MCF 10A (cell line): Measurements from ENCODE around the gene OSM. TPM values are rescaled to one million over a fixed set of nuclear protein-coding genes. Genes with fewer than 3 reads are reported as not detected.

Experiments used
- BruUV-seq: library from RNA; stranded (reverse); fragments of 400-500 nt; replicated peaks from 2 replicates; lab custom pipeline; 2021; lab: Mats Ljungman, UMichigan
- CTCF ChIA-PET: fragments of 300-600 bp; sonication (Branson Sonifier 250); formaldehyde crosslinking; extraction: SDS; loops from one replicate; lab custom pipeline; 2021; ENCODE audit warnings: antibody characterized with exemption, inconsistent platforms; lab: Yijun Ruan, JAX
- POLR2A ChIA-PET: fragments of 300-600, 350-650 bp; sonication (Branson Sonifier 250); formaldehyde crosslinking; extraction: SDS; loops from one replicate; lab custom pipeline; 2020; ENCODE audit warnings: antibody characterized with exemption, inconsistent platforms; lab: Yijun Ruan, JAX
- DNase-seq: peaks from one replicate; pipeline ENCODE4 v3.0.0-alpha.2; 2018; ENCODE audit not compliant: unreplicated experiment
- H3K27ac Mint-ChIP-seq: one replicate; pipeline ENCODE4 v1.8.0; 2022; ENCODE audit warnings: mild to moderate bottlenecking, low read depth, mixed read lengths; ENCODE audit not compliant: unreplicated experiment
- H3K27me3 Mint-ChIP-seq: one replicate; pipeline ENCODE4 v1.8.0; 2022; ENCODE audit warnings: mixed read lengths; ENCODE audit not compliant: insufficient read depth, unreplicated experiment
- H3K36me3 Mint-ChIP-seq: one replicate; pipeline ENCODE4 v1.8.0; 2022; ENCODE audit warnings: mild to moderate bottlenecking, moderate library complexity, mixed read lengths; ENCODE audit not compliant: insufficient read depth, unreplicated experiment
- H3K4me1 Mint-ChIP-seq: one replicate; pipeline ENCODE4 v1.8.0; 2022; ENCODE audit warnings: mixed read lengths; ENCODE audit not compliant: insufficient read depth, unreplicated experiment
- H3K4me3 Mint-ChIP-seq: one replicate; pipeline ENCODE4 v1.8.0; 2022; ENCODE audit warnings: mild to moderate bottlenecking, moderate library complexity, mixed read lengths; ENCODE audit not compliant: unreplicated experiment
- H3K9me3 Mint-ChIP-seq: one replicate; pipeline ENCODE4 v1.8.0; 2022; ENCODE audit warnings: mixed read lengths; ENCODE audit not compliant: unreplicated experiment
- CTCF ChIP-seq: fragments of 200-600 bp; IDR thresholded peaks from one replicate; pipeline ENCODE4 v1.8.0; 2022; ENCODE audit warnings: antibody characterized with exemption, mild to moderate bottlenecking; ENCODE audit not compliant: unreplicated experiment
- intact Hi-C: fragments of 100-400 bp; cut with micrococcal nuclease; formaldehyde crosslinking; loops from 2 replicates; pipeline ENCODE4 v1.14.1; 2022
- total RNA-seq: library from RNA; stranded (reverse); gene quantifications from 2 replicates; pipeline ENCODE4 v1.2.3, GENCODE V29; 2022

Gene OSM
- total RNA-seq, 1 experiment from 2014 or later = not detected

- peaks cover 27% of the 10 kb centered on the region for H3K4me1 Mint-ChIP-seq
- H3K27me3 Mint-ChIP-seq = no peaks in the 10 kb centered on the region
- BruUV-seq = no TSS peak
- peak; percentile 80 for DNase-seq
- CTCF ChIA-PET = interaction anchor here (0.6 to 2.3 kb wide), 5 partner anchors 12 to 1005 kb away, joined by 3 to 7 read pairs (median 3); no protein-coding TSS in a partner anchor
- POLR2A ChIA-PET = interaction anchor here (0.7 to 1.2 kb wide), 5 partner anchors 17 to 160 kb away, joined by 3 to 6 read pairs (median 3); no protein-coding TSS in a partner anchor
- H3K36me3 Mint-ChIP-seq = peaks cover 6% of the 10 kb centered on the region
- no peak for TF ChIP-seq CTCF
- H3K4me3 Mint-ChIP-seq = no peak overlapping the region
- no peak overlapping the region for H3K27ac Mint-ChIP-seq
- intact Hi-C loops = no loop called here
- no peaks in the 10 kb centered on the region for H3K9me3 Mint-ChIP-seq
Observed at GRCh38 chr22:30250661-30251267, 15.9 kb downstream of the OSM start.

GRCh38 chr22:30250039-30250565, 16.5 kb downstream of the OSM start:
- H3K9me3 Mint-ChIP-seq = no peaks in the 10 kb centered on the region

GRCh38 chr22:30249049-30250038, 17.3 kb downstream of the OSM start:
- POLR2A ChIA-PET = interaction anchor here (0.6 kb wide), 1 partner anchor 133 kb away, joined by 3 read pairs; no protein-coding TSS in a partner anchor
- CTCF ChIA-PET = interaction anchor here (0.6 to 1.3 kb wide), 4 partner anchors 12 to 141 kb away, joined by 3 to 4 read pairs (median 4); no protein-coding TSS in a partner anchor
- H3K36me3 Mint-ChIP-seq = peaks cover 6% of the 10 kb centered on the region

More at GRCh38 chr22:30250039-30250565, 16.5 kb downstream of the OSM start:
- H3K27ac Mint-ChIP-seq = no peak overlapping the region
- CTCF ChIA-PET = interaction anchor here (0.6 to 2.3 kb wide), 4 partner anchors 13 to 171 kb away, joined by 3 to 7 read pairs (median 4); no protein-coding TSS in a partner anchor
- no peak for DNase-seq
- H3K4me1 Mint-ChIP-seq = peaks cover 27% of the 10 kb centered on the region
- POLR2A ChIA-PET = interaction anchor here (0.6 to 1.1 kb wide), 3 partner anchors 18 to 161 kb away, joined by 3 read pairs; no protein-coding TSS in a partner anchor
- intact Hi-C loops = no loop called here
- no peaks in the 10 kb centered on the region for H3K27me3 Mint-ChIP-seq
- no TSS peak for BruUV-seq
- H3K36me3 Mint-ChIP-seq = peaks cover 6% of the 10 kb centered on the region
- no peak for TF ChIP-seq CTCF
- no peak overlapping the region for H3K4me3 Mint-ChIP-seq

More at GRCh38 chr22:30249049-30250038, 17.3 kb downstream of the OSM start:
- no peak for TF ChIP-seq CTCF
- Mint-ChIP-seq H3K27me3 (no peaks in the 10 kb centered on the region), H3K4me1 (peaks cover 34% of the 10 kb centered on the region), H3K27ac (no peak overlapping the region), H3K9me3 (no peaks in the 10 kb centered on the region), H3K4me3 (no peak overlapping the region)
- DNase-seq = no peak
- intact Hi-C loops = no loop called here
- no TSS peak for BruUV-seq
